K562 (cell line): Measurements from ENCODE around the gene RAI1. TPM values are rescaled to one million over a fixed set of nuclear protein-coding genes. Genes with fewer than 3 reads are reported as not detected.
A peak's percentile ranks its signal among the peaks of the same experiment; 100 is the strongest.

Source experiments
- ATAC-seq: fragments of 200-7000 bp; cut with Tn5 transposase; 3 replicates; pipeline ENCODE4 v1.9.1; 2020; ENCODE audit warnings: moderate library complexity
- BruUV-seq: library from RNA; stranded (reverse); fragments of 400-500 nt; replicated peaks from 2 replicates; lab custom pipeline; 2021; lab: Mats Ljungman, UMichigan
- CTCF ChIA-PET: fragments of 300-600 bp; formaldehyde crosslinking; extraction: SDS; loops from one replicate; lab custom pipeline; 2021; ENCODE audit warnings: low intra/inter-chr PET ratio; lab: Yijun Ruan, JAX
- POLR2A ChIA-PET: fragments of 300-600, 350-650 bp; sonication (Branson Sonifier 250); formaldehyde crosslinking; extraction: SDS; loops from one replicate; lab custom pipeline; 2021; ENCODE audit warnings: antibody characterized with exemption, inconsistent platforms; lab: Yijun Ruan, JAX
- DNase-seq, 4 experiments: peaks; one replicate each; pipeline versions ENCODE4 v3.0.0 to v3.0.0-alpha.2; 2011 to 2018; ENCODE audit warnings: low spot score in 3 of 4, mixed read lengths in 3 of 4; ENCODE audit errors: extremely low read depth in 1 of 4
- FAIRE-seq: peaks from 2 replicates; lab custom pipeline; 2011; peaks lifted over from hg19 to GRCh38; lab: Jason Lieb, UNC
- H2AFZ ChIP-seq: 2 replicates; pipeline ENCODE4 v1.6.0; 2011; ENCODE audit warnings: low read depth, low read length, control low read depth, inconsistent platforms
- H3K27ac ChIP-seq: fragments of 200-600 bp; 3 replicates; pipeline ENCODE4 v1.8.0; 2011; ENCODE audit warnings: low read depth, mild to moderate bottlenecking, control low read depth, inconsistent platforms, low read length, moderate library complexity, mixed read lengths; ENCODE audit errors: extremely low read depth
- H3K27me3 ChIP-seq, 2 experiments: fragments of 300-600 bp in 1 of 2; 2 replicates in 1 of 2; 3 replicates in 1 of 2; pipeline versions ENCODE4 v1.6.0 to v1.8.0; 2011; ENCODE audit warnings: inconsistent platforms in 2 of 2, low read length in 2 of 2, mild to moderate bottlenecking in 1 of 2, mixed read lengths in 1 of 2, moderate library complexity in 1 of 2; ENCODE audit not compliant: control insufficient read depth in 2 of 2, insufficient read depth in 2 of 2
- H3K36me3 ChIP-seq: fragments of 300-600 bp; 3 replicates; pipeline ENCODE4 v1.8.0; 2011; ENCODE audit warnings: mild to moderate bottlenecking, low read length, inconsistent platforms; ENCODE audit not compliant: control insufficient read depth, insufficient read depth
- H3K4me1 ChIP-seq, 2 experiments: fragments of 200-600 bp in 1 of 2; replicated peaks in 1 of 2; 2 replicates in 1 of 2; 3 replicates in 1 of 2; pipeline versions ENCODE4 v1.5.1 to v1.8.0; 2011; ENCODE audit warnings: inconsistent platforms in 2 of 2, low read length in 2 of 2, mild to moderate bottlenecking in 1 of 2, mixed read lengths in 1 of 2, moderate library complexity in 1 of 2; ENCODE audit not compliant: control insufficient read depth in 2 of 2, insufficient read depth in 2 of 2
- H3K4me2 ChIP-seq: 2 replicates; pipeline ENCODE4 v1.6.1; 2011; ENCODE audit warnings: low read length, control low read depth, inconsistent platforms, mixed read lengths; ENCODE audit not compliant: insufficient read depth
- H3K4me3 ChIP-seq: fragments of 200-600 bp; sonication (generic), shearing (Covaris generic); 2 replicates; pipeline ENCODE4 v1.5.1; 2016; ENCODE audit warnings: control low read depth, inconsistent platforms
- H3K79me2 ChIP-seq: fragments of 200-600 bp; 3 replicates; pipeline ENCODE4 v1.8.0; 2011; ENCODE audit warnings: low read length, inconsistent platforms; ENCODE audit not compliant: control insufficient read depth, insufficient read depth
- H3K9ac ChIP-seq, 2 experiments: 2 replicates each; pipeline versions ENCODE4 v1.6.0 to v1.6.1; 2011; ENCODE audit warnings: low read depth in 2 of 2, low read length in 2 of 2, control low read depth in 1 of 2, inconsistent platforms in 1 of 2, mild to moderate bottlenecking in 1 of 2, mixed read lengths in 1 of 2; ENCODE audit not compliant: insufficient read depth in 1 of 2
- H3K9me1 ChIP-seq: one replicate; pipeline ENCODE4 v1.6.0; 2011; ENCODE audit warnings: inconsistent platforms, mild to moderate bottlenecking, low read length, moderate library complexity; ENCODE audit not compliant: control insufficient read depth, insufficient read depth
- H3K9me3 ChIP-seq: replicated peaks from 2 replicates; pipeline ENCODE4 v1.5.1; 2011; ENCODE audit warnings: low read depth, low read length, inconsistent platforms; ENCODE audit not compliant: control insufficient read depth, insufficient read depth
- H4K20me1 ChIP-seq: replicated peaks from 2 replicates; pipeline ENCODE4 v1.6.1; 2011; ENCODE audit warnings: low read length, inconsistent platforms, mixed read lengths; ENCODE audit not compliant: control insufficient read depth, insufficient read depth
- BRCA1 ChIP-seq, 2 experiments: fragments of 450-650 bp in 1 of 2; sonication (generic) in 1 of 2; formaldehyde crosslinking in 1 of 2; IDR thresholded peaks; 2 replicates each; pipeline versions ENCODE4 v1.5.0 to v1.6.1; 2017 to 2020; ENCODE audit warnings: mild to moderate bottlenecking in 1 of 2, missing genetic modification reagents in 1 of 2
- EHMT2 ChIP-seq: fragments of 450-650 bp; IDR thresholded peaks from 2 replicates; pipeline ENCODE4 v1.6.1; 2018; ENCODE audit warnings: antibody characterized with exemption
- HIVEP1 ChIP-seq: fragments of 250-450 bp; sonication (Bioruptor Pico); IDR thresholded peaks from 2 replicates; pipeline ENCODE4 v1.4.0; 2020; ENCODE audit warnings: mild to moderate bottlenecking
- MTA1 ChIP-seq: fragments of 450-650 bp; IDR thresholded peaks from 2 replicates; pipeline ENCODE4 v1.6.1; 2017; ENCODE audit warnings: borderline replicate concordance
- POLR3A ChIP-seq: IDR thresholded peaks from 2 replicates; pipeline ENCODE4 v1.6.1; 2011; ENCODE audit warnings: borderline replicate concordance, mild to moderate bottlenecking, moderate library complexity; ENCODE audit not compliant: insufficient read length, insufficient read depth; ENCODE audit errors: extremely low read depth
- SRSF1 ChIP-seq: fragments of 200-400 bp; formaldehyde crosslinking; IDR thresholded peaks from 2 replicates; pipeline ENCODE4 v1.6.1; 2017; ENCODE audit warnings: mild to moderate bottlenecking, low read depth, low read length, moderate library complexity
- ZFX ChIP-seq: sonication (generic); formaldehyde crosslinking; IDR thresholded peaks from 2 replicates; pipeline ENCODE4 v1.8.0; 2022; ENCODE audit warnings: mild to moderate bottlenecking, missing genetic modification reagents, moderate library complexity
- ZNF431 ChIP-seq: sonication (generic); formaldehyde crosslinking; IDR thresholded peaks from 2 replicates; pipeline ENCODE4 v1.8.0; 2022; ENCODE audit warnings: mild to moderate bottlenecking, missing genetic modification reagents
- ZNF77 ChIP-seq: fragments of 250-450 bp; sonication (Bioruptor Pico); IDR thresholded peaks from 2 replicates; pipeline ENCODE4 v1.5.0; 2020
- WGBS: fragments of 100-300 bp; shearing (Covaris generic); methylation state at CpG from one replicate; pipeline ENCODE4 v1.1.6; 2016; ENCODE audit warnings: low coverage, mixed read lengths; ENCODE audit not compliant: insufficient coverage; ENCODE audit errors: missing lambda C conversion rate; 5-methylcytosine and 5-hydroxymethylcytosine counted together
- in situ Hi-C: fragments of 300-500 bp; cut with MboI; formaldehyde crosslinking; loops from 4 replicates; pipeline ENCODE4 v1.15.0; 2018; ENCODE audit warnings: inconsistent platforms, mixed read lengths
- intact Hi-C: fragments of 100-400 bp; cut with micrococcal nuclease; formaldehyde crosslinking; loops from 2 replicates; pipeline ENCODE4 v1.14.2; 2022
- polyA plus RNA-seq, 8 experiments: library from polyadenylated mRNA; depleted of rRNA in 4 of 8; stranded (reverse) in 5 of 8; unstranded in 3 of 8; fragments of >200 nt; fragmentation: Nextera tagmentation in 2 of 8; fragmentation: Illumina TruSeq in 1 of 8; extraction: Ambion mirVana in 2 of 8; extraction: Trizol in 1 of 8; gene quantifications; 2 replicates each; pipeline versions ENCODE4 v1.2.1 to v1.2.3, GENCODE V29; 2011 to 2014; ENCODE audit warnings: inconsistent platforms in 1 of 8, missing spikeins in 1 of 8
- total RNA-seq, 7 experiments: library from RNA; depleted of rRNA in 6 of 7; stranded (reverse); fragments of >200 nt in 6 of 7; fragmentation: Illumina TruSeq in 2 of 7; extraction: Trizol in 2 of 7; gene quantifications; 2 replicates each; pipeline versions ENCODE4 v1.2.1 to v1.2.3, GENCODE V29; 2011 to 2021; ENCODE audit warnings: low replicate concordance in 1 of 7
- TF ChIP-seq, protein P1 (sequence below): fragments of 450-650 bp; IDR thresholded peaks from 2 replicates; pipeline ENCODE4 v1.6.1; 2017; ENCODE audit warnings: antibody characterized with exemption, mild to moderate bottlenecking
- TF ChIP-seq, protein P2 (sequence below): IDR thresholded peaks from 3 replicates; pipeline ENCODE4 v1.6.1; 2011; ENCODE audit warnings: borderline replicate concordance, mild to moderate bottlenecking; ENCODE audit not compliant: insufficient read length, insufficient read depth
- TF ChIP-seq, protein P3 (sequence below), 3 experiments: fragments of 200-800 bp in 1 of 3; fragments of 250-450 bp in 1 of 3; fragments of 450-650 bp in 1 of 3; sonication (Bioruptor Pico) in 1 of 3; sonication (Bioruptor generic) in 1 of 3; formaldehyde crosslinking in 1 of 3; IDR thresholded peaks; 2 replicates each; pipeline versions ENCODE4 v1.6.1 to v1.8.0; 2016 to 2022; ENCODE audit warnings: mild to moderate bottlenecking in 2 of 3, missing genetic modification characterization in 2 of 3, missing compliant biosample characterization in 1 of 3, moderate library complexity in 1 of 3

The RAI1 gene
- total and polyA plus RNA-seq, 9 of the 15 experiments (the other 6 are each of a cell fraction or from before 2014, with no cell fraction given) = 0.68 to 19.9 (median 5.5) TPM

DNA sequence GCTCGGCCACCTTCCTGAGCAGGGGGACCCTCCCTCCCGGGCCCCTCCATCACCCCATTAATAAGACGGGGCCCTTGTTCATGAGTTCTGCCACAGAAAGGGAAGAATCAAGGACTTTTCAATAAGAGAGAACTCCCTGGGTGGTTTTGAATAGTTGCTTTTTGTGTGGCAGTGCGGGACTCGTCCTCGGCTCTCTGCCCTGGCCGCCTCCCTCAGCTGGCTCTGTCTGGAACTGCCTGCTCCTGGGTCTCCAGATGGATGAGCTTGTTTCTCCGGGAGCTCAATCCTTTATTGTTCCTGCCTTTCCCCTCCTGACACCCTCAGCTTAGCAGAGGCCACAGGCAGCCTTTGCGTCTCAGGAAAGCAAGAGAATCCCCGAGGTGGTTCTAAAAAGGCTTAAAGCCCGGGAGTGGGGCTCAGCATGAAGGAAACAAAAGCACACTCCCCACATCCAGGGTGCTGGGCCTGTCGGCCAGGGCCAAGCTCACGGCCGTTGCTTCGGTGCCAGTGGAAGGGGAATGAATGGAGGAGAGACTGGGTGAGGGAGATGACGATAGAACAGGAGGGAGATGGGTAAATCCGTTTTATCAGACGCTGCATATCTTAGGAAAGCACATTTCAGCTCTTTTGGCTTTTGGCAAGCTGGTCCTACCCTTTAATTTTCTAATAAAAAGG is 60.2 kb downstream of the RAI1 start:
- H3K4me1 ChIP-seq = peaks cover 13 to 34% of the 10 kb centered on the region in 2 experiments; a peak in 4 of 5 replicates
- no peaks in the 10 kb centered on the region for H3K27me3 ChIP-seq
- H3K4me3 ChIP-seq = no peak overlapping the region
- intact Hi-C loops = no loop called here
- H3K79me2 ChIP-seq = peaks cover 20% of the 10 kb centered on the region; the same call in 2 of the 3 replicates
- no peaks in the 10 kb centered on the region for H4K20me1 ChIP-seq
- ChIA-PET POLR2A (interaction anchor here (1.2 kb wide), 1 partner anchor 9 kb away, joined by 3 read pairs; no protein-coding TSS in a partner anchor), CTCF (no interaction called here)
- ATAC-seq (no peak), DNase-seq (no peak), FAIRE-seq (no peak)
- no peaks in the 10 kb centered on the region for H3K9me3 ChIP-seq
- H3K9ac ChIP-seq = peak overlapping the region in 1 of 2 experiments; percentile 58; a peak in 2 of 4 replicates
- no peak overlapping the region for H3K27ac ChIP-seq
- WGBS = 72% methylated on average over 15 of the region's 18 CpGs
- in situ Hi-C loops = no loop called here
- no TSS peak for BruUV-seq
- no peaks in the 10 kb centered on the region for H3K36me3 ChIP-seq
- H2AFZ ChIP-seq = no peak overlapping the region
- no peak overlapping the region for H3K4me2 ChIP-seq
- no peaks in the 10 kb centered on the region for H3K9me1 ChIP-seq
- TF ChIP-seq MTA1 (no peak), HIVEP1 (CRISPR knock-in tag) (no peak), EHMT2 (no peak), ZNF77 (no peak), SRSF1 (no peak), ZNF431 (CRISPR knock-in tag) (no peak), ZFX (CRISPR knock-in tag) (no peak), BRCA1 (IDR thresholded peaks at IDR 0.05) (no peak), BRCA1 (CRISPR knock-in tag; IDR thresholded peaks at IDR 0.05) (no peak), POLR3A (no peak)
- TF ChIP-seq, protein P1, sequence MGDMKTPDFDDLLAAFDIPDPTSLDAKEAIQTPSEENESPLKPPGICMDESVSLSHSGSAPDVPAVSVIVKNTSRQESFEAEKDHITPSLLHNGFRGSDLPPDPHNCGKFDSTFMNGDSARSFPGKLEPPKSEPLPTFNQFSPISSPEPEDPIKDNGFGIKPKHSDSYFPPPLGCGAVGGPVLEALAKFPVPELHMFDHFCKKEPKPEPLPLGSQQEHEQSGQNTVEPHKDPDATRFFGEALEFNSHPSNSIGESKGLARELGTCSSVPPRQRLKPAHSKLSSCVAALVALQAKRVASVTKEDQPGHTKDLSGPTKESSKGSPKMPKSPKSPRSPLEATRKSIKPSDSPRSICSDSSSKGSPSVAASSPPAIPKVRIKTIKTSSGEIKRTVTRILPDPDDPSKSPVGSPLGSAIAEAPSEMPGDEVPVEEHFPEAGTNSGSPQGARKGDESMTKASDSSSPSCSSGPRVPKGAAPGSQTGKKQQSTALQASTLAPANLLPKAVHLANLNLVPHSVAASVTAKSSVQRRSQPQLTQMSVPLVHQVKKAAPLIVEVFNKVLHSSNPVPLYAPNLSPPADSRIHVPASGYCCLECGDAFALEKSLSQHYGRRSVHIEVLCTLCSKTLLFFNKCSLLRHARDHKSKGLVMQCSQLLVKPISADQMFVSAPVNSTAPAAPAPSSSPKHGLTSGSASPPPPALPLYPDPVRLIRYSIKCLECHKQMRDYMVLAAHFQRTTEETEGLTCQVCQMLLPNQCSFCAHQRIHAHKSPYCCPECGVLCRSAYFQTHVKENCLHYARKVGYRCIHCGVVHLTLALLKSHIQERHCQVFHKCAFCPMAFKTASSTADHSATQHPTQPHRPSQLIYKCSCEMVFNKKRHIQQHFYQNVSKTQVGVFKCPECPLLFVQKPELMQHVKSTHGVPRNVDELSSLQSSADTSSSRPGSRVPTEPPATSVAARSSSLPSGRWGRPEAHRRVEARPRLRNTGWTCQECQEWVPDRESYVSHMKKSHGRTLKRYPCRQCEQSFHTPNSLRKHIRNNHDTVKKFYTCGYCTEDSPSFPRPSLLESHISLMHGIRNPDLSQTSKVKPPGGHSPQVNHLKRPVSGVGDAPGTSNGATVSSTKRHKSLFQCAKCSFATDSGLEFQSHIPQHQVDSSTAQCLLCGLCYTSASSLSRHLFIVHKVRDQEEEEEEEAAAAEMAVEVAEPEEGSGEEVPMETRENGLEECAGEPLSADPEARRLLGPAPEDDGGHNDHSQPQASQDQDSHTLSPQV = no peak
- TF ChIP-seq, protein P2, sequence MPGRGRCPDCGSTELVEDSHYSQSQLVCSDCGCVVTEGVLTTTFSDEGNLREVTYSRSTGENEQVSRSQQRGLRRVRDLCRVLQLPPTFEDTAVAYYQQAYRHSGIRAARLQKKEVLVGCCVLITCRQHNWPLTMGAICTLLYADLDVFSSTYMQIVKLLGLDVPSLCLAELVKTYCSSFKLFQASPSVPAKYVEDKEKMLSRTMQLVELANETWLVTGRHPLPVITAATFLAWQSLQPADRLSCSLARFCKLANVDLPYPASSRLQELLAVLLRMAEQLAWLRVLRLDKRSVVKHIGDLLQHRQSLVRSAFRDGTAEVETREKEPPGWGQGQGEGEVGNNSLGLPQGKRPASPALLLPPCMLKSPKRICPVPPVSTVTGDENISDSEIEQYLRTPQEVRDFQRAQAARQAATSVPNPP = no peak
- TF ChIP-seq, protein P3, sequence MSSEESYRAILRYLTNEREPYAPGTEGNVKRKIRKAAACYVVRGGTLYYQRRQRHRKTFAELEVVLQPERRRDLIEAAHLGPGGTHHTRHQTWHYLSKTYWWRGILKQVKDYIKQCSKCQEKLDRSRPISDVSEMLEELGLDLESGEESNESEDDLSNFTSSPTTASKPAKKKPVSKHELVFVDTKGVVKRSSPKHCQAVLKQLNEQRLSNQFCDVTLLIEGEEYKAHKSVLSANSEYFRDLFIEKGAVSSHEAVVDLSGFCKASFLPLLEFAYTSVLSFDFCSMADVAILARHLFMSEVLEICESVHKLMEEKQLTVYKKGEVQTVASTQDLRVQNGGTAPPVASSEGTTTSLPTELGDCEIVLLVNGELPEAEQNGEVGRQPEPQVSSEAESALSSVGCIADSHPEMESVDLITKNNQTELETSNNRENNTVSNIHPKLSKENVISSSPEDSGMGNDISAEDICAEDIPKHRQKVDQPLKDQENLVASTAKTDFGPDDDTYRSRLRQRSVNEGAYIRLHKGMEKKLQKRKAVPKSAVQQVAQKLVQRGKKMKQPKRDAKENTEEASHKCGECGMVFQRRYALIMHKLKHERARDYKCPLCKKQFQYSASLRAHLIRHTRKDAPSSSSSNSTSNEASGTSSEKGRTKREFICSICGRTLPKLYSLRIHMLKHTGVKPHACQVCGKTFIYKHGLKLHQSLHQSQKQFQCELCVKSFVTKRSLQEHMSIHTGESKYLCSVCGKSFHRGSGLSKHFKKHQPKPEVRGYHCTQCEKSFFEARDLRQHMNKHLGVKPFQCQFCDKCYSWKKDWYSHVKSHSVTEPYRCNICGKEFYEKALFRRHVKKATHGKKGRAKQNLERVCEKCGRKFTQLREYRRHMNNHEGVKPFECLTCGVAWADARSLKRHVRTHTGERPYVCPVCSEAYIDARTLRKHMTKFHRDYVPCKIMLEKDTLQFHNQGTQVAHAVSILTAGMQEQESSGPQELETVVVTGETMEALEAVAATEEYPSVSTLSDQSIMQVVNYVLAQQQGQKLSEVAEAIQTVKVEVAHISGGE (CRISPR knock-in tag; IDR thresholded peaks at IDR 0.05) = no peak
